ENCODE measurements around the gene DNAH6. TPM values are rescaled to one million over a fixed set of nuclear protein-coding genes. Genes with fewer than 3 reads are reported as not detected.
"Not testable (repeated sequence)": the region's sequence is repeated elsewhere in the genome, so short reads cannot be mapped to it uniquely, and the experiment has no call there.

DNAH6 gene
- polyA plus RNA-seq, 4 donors = 1.7 to 3.0 (median 2.2) TPM

- DNase-seq (ENCODE audit: low read depth in 4 of 4, low spot score in 3 of 4) = no peak
Observed at GRCh38 chr2:84498150-84498799, 18.0 kb upstream of the DNAH6 start.

DNA sequence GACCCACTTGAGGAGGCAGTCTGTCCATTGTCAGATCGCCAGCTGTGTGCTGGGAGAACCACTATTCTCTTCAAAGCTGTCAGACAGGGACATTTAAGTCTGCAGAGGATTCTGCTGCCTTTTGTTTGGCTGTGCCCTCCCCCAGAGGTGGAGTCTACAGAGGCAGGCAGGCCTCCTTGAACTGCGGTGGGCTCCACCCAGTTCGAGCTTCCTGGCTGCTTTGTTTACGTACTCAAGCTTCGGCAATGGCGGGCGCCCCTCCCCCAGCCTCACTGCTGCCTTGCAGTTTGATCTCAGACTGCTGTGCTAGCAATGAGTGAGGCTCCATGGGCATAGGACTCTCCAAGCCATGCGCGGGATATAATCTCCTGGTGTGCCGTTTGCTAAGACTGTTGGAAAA is 5.3 kb upstream of the DNAH6 start:
- DNase-seq (ENCODE audit: low read depth in 4 of 4, low spot score in 3 of 4) = not testable (repeated sequence)

- DNase-seq (ENCODE audit: low read depth in 4 of 4, low spot score in 3 of 4) = no peak
Observed at GRCh38 chr2:84515788-84516187, 510 bp upstream of the DNAH6 start.

- DNase-seq (ENCODE audit: low read depth in 4 of 4, low spot score in 3 of 4) = no peak
Observed at GRCh38 chr2:84519332-84519957, 3.1 kb downstream of the DNAH6 start.

DNA sequence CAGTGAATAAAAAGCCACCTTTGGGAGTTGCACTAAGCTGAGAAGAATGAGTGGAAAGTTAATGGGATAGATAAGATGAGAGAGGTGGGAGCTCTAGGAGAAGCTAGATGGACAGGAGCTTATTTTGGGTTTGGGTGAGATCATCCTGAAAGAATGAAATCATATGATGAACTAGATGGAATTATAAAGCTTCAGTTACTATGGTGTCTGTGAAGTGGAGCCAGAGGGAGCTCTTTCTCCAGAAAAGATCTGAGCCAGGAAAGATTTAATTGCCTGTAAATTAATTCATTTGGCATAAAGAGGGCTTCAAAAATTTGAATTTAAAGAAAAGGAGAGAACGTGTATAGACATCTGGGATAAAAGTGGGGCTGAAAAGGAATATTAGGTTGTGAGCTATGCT is 10.3 kb downstream of the DNAH6 start:
- no peak for DNase-seq (ENCODE audit: low read depth in 4 of 4, low spot score in 3 of 4)

- no peak for DNase-seq (ENCODE audit: low read depth in 4 of 4, low spot score in 3 of 4)
Observed at GRCh38 chr2:84527137-84528129, 11.1 kb downstream of the DNAH6 start.

DNA sequence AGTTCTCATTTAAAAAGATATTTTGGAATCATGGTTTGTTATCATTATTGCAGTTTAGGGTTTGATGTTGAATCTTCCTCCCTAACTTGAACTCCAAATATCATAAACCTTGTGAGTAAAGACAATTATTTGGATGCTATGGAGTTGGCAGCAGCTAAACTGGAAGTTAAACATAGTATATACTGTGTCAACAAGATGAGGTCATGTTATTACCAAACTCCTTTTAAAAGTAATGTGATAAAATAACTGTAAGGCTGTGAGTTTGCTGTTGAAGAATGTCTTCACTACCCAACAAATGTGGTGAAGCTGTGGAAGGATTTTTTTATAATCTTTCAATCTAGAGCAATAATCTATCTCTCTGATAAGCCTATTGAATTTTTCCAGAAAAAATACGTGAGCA is 16.0 kb downstream of the DNAH6 start:
- DNase-seq (ENCODE audit: low read depth in 4 of 4, low spot score in 3 of 4) = no peak

DNA sequence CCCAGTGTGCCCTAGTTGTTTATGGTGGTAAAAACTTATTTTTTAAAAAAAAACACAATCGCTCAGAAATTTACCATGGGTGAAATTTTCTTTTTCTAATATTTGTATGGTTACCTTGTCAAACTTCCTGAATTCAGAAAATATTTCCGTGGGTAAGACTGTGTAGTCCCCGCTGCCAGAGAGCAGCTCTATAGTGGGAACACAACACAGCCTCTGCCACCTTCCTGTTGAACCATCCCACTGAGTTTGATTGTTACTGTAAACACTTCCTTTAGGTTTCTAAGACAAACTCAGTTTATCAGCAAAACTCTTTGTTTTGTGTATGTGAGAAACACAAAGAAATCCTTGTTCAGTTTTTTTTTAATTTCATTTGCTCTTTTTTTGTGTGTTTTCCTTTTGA is 17.9 kb downstream of the DNAH6 start:
- no peak for DNase-seq (ENCODE audit: low read depth in 4 of 4, low spot score in 3 of 4)

DNA sequence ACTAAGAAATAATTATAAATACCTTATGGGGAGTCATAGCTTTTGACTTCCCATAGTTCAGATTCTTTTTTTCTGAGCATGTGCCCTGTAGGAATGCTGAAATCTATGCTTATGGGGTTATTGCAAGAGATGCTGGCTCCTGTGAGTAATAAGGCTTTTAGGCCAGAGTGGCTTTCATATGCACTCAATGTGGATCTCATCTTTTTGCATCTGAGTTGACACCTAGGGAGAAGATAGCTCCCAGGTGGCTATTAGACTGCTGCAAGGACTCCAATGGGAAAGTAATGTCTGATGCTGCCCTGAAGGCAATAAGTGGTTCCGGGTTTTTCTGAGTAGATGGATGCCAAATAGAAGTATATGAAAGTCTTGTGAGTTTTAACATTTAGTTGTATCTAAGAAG is 21.0 kb downstream of the DNAH6 start:
- no peak for DNase-seq (ENCODE audit: low read depth in 4 of 4, low spot score in 3 of 4)

DNA sequence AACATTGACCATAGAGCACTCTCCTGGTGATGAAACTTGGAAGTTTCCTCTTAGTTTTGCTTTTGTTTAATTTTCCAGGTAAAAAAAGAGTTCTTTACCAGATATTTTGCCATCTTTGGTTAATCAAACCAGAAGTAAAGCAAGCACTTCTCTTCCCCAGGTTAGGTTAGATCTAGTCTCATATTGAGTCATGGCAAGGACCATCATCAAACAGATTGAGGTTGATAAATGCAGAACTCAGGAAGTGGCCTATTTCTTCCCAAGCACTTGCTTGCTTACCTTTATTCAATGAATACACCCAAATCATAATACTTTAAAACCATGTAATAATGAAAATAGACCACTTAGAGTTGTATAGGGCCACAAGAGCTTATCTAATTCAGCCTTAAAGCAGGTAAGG is 23.4 kb downstream of the DNAH6 start:
- no peak for DNase-seq (ENCODE audit: low read depth in 4 of 4, low spot score in 3 of 4)

GRCh38 chr2:84545005-84545404 is 28.7 kb downstream of the DNAH6 start:
- no peak for DNase-seq (ENCODE audit: low read depth in 4 of 4, low spot score in 3 of 4)

GRCh38 chr2:84546551-84546950 is 30.3 kb downstream of the DNAH6 start:
- DNase-seq (ENCODE audit: low read depth in 4 of 4, low spot score in 3 of 4) = no peak

DNA sequence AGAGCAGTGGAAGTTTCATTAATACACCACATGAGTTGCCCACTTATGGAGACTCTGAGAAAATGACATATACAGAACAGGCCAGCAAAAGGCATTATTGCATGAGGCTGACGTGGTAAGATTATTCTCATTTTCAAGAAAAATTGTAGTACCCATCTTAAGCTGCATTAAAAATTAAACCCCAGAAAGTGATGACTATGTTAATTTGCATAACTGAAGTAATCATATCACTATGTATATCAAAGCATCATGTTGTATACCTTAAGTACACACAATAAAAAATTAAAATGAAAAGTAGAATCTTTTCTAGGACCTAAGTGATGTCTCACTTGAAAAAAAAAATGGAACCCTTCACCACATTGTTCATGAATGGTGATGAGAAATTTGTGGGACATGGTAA is 32.0 kb downstream of the DNAH6 start:
- no peak for DNase-seq (ENCODE audit: low read depth in 4 of 4, low spot score in 3 of 4)

DNA sequence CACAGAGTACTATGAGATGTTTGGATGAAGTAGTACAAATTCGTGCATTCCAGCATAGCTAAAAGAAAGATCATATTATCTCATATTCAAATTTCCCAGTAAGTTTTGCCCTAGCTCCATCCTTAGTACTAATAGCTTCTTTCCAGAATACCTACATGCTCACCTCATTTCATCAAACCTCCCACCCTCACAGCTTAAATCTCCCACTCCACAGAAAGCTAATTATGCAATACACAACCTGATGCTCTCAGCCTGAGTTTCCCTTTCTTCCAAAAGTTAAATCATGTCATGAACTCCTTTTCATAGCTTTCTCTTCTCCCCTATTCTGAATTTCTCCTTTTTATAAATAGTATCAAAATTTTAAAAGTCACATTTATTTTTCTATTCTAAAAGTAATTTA is 34.6 kb downstream of the DNAH6 start:
- no peak for DNase-seq (ENCODE audit: low read depth in 4 of 4, low spot score in 3 of 4)

GRCh38 chr2:84551526-84551925 is 35.2 kb downstream of the DNAH6 start:
- not testable (repeated sequence) for DNase-seq (ENCODE audit: low read depth in 4 of 4, low spot score in 3 of 4)

DNA sequence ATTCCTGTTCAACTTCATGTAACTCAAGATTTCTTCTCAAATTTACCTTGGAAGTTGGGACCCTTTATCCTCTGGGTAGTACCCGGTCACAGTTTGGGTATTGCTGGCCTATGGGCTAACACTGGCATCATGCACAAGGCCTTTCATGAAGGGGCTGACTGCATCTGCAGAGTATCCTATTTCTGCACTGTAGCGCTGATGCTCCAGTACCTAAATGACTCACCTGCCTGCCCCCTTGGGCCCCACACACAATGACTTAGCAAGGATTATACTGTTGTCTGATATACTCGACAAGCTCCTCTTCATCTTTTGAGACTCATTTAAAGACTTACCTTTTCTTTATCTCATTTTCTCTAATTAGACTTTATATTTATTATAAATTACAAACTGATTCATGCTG is 39.9 kb downstream of the DNAH6 start:
- DNase-seq (ENCODE audit: low read depth in 4 of 4, low spot score in 3 of 4) = no peak

DNA sequence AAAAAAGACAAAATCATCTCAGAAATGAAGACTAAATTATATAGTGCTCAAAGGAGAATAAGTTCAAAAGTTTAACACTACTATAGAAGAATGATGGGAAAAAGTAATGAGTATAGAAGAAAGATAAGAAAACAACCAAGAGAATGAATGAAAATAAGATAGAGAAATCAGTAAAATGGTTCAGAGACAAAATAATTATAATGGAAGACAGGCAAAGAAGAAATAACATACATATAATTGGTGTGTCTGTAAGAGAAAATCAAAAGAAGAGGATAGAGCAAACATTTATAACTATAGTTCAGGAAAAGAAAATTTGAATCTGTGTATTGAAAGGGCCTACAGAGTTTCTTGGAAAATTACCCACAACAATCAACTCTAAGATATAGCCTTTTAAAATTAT is 43.5 kb downstream of the DNAH6 start:
- no peak for DNase-seq (ENCODE audit: low read depth in 4 of 4, low spot score in 3 of 4)

- no peak for DNase-seq (ENCODE audit: low read depth in 4 of 4, low spot score in 3 of 4)
Observed at GRCh38 chr2:84579661-84580060, 63.4 kb downstream of the DNAH6 start.

- no peak for DNase-seq (ENCODE audit: low read depth in 4 of 4, low spot score in 3 of 4)
Observed at GRCh38 chr2:84603911-84604310, 87.6 kb downstream of the DNAH6 start.

DNA sequence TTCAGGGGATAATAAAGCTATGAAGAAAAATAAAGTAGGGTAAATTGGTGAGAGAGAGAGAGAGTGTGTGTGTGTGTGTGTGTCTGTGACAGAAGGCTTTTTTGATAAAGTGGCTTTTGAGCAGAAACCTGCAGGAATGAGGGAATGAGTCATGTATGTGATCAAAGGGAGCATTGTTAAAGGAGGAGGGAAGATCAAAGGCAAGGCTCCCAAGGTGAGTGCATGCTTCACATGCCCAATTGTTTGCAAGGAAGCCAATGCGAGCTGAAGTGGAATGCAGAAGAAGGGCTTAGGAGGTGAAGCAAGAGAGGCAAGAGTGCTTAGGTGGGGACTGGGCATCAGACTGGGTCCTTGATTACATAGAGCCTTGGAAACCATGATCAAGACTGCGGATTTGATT is 96.8 kb downstream of the DNAH6 start:
- DNase-seq (ENCODE audit: low read depth in 4 of 4, low spot score in 3 of 4) = no peak

DNA sequence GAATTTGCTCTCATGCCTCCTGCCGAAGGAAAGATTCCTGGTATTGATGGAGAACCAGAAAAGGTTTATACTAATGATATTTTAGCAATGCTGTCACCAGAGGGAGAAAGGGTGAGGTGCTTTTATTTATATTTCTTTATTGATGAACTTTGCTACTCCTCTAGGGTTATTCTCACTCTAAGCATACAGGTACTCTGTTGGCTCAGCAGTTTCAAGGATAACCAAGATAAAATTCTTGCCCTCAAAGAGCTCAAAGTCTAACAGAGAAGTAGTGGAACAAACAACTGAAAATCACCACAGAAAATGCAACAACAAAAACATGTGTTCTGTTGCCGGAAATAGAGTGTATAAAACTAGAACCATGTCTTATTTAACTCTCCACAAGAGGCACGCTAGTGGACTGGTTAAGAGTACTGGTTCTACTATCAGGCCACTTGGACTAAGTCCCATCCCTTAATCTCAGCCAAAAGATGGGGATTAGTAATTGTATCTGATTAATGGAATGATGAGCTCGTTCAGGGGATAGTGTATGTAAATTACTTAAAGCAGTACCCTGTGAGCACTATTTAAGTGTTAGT is 103.6 kb downstream of the DNAH6 start:
- no peak for DNase-seq (ENCODE audit: low read depth in 4 of 4, low spot score in 3 of 4)

All from right renal pelvis (tissue), 4 donors.